HG03139 (cell line): Measurements from ENCODE around the gene MLPH.
"Not testable (repeated sequence)": the region's sequence is repeated elsewhere in the genome, so short reads cannot be mapped to it uniquely, and the experiment has no call there.

ENCODE experiments used
- ATAC-seq: cut with Tn5 transposase; IDR thresholded peaks from one replicate; pipeline ENCODE4 v1.9.1; 2021; ENCODE audit not compliant: unreplicated experiment

MLPH gene

DNA sequence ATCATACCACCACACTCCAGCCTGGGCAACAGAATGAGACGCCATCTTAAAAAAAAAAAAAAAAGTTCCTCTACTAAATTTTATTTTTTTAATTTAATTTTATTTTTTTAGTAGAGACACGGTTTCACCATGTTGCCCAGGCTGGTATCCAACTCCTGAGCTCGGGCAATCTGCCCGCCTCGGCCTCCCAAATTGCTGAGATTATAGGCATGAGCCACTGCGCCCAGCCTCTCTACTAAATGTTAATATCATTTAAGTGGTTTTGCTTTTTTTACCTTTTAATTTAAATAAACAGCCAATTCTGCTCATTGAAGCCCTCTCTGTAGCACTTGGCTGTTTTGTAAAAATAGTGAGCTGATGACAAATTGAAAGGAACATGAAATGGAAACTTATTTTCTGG is 94.3 kb downstream of the MLPH start:
- no peak for ATAC-seq

DNA sequence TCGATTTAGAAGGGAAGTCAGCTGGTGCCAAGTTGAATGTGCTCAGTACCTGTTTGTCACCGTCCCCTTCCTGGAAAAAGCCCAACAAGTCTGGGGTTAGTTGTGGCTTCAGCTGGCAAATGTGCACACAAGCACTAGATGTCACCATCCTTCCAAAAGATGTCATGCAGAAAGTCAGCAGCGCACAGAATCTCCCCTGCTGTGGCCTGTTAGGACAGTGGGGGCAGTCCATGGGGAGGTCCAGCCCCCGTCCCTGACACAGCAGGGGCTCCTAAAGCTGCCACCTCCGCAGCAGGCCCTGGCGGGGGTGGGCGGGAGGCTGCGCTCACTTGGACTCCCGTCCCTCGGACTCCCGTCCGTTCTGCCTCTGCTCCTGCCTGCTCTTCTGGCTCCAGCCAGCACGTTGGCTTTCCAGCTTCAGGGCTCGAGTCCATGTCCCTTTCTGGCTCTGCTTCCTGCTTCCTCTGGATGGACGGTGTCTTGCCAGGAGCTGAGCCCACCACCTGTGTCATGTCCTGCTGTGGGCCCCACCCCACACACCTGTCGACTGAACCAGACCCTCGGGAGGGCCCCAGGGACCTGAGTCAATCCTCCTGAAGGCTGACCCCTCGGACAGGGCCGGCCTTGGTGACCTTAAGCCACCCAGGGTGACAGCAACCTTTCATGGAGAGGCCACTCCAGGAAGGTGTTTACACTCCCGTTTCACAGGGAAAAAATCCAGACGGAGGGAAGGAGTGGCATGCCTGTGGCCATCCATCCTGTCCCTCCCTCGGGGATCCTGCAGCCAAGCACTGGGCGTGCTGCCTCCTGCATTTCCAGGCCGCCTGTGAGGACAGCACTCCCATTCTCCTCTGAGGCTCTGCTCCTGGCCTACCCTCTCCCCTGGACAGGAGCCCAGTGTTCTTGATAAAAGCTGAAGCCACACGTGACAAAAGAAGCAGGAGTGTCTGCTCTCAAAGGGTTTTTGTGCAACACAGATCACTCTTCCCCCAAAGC is 95.0 kb downstream of the MLPH start:
- no peak for ATAC-seq

DNA sequence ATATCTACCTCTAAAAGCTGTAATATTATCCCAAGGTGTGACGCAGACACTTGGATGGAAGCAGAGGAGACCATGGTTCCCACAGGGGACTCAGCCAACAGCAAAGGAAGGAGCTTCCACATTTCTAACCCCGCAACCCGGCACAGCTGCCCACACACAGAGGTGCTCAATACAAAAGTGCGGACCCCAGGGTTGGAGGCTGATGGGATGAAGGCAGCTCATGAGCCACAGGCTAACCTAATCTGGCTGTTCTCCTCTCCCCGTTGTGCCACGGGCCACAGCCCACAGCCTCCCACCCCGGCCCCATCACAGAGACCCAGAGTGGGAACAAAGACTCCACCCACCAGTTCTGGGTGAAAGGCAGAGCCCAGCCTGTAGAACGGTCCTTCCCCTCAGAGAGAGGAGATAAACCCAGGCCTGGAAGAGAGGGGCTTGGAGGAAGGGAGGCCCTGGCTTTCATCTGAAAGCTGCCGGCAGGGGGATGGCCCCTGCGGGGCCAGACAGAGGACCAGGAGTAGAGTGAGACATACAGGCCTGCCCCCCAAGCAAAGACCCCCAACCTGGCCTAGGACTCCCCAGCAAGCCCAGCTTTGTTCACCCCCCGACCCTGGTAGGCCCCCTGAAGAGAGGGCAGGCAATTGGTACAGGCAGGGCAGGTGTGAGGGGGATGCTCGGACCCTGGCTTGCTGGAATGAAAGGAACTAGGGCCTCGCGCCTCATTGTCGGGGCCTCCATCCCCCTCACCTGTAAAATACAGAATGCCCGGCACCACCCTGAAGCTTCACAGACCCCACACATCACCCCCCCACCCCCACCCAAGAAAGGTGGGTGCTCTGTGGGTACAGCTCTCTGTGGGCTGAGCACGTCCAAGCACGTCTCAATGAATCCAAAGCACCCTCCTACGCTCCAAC is 96.6 kb downstream of the MLPH start:
- ATAC-seq, result no peak

DNA sequence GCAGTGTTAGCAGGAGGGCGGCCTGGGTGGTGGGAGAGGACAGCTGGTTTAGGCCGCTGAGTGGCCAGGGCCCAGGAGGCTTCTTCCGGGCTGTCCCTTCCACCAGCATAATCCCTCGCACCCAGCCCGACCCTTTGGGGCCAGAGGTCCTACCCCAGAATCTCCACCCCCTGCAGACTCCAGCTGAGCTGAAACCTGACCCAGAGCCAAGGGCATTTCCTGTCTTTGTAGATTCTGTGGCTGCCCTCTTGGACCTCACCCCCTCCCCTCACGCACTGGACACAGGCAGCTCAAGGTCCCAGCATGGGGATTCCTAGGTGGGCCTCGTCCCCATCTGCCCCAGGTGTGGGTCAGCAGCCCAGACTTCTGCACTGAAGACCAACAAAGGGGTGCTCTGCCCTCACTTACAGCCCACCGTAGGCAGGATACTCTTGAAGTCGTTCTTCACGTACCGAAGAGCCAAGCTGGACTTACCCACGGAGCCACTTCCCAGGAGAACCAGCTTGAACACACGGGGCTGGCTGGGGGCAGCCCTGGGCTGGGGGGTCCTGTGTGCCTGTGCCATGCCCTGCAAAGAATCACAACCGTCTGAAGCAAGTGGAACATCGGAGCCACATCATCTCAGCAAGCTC is 98.7 kb downstream of the MLPH start:
- ATAC-seq, result no peak

DNA sequence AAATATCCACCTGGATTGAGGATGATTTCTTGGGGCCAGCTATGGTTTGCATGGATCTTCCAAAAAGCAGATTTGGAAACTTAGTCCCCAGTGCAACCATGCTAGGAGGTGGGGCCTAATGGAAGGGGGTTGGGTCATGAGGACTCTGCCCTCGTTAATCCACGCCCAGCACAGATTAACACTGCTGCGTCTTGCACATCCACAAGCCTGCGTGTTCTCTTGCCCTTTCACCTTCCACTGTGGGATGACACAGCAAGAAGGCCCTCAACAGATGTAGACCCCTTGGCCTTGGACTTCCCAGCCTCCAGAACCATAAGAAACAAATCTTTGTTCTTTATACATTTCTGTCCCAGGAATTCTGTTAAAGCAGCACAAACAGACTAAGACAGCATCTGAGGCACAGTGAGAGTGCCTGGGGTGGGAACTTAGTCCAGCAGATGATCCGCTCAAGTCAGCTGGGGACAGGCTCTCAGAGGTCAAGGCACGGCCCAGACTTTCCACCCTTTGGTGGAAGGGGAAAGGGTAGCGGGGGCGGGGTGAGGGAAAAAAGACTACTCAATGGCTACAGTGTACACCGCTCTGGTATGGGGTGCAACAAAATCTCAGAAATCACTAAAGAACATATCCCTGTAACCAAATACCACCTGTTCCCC is 101.1 kb downstream of the MLPH start:
- no peak for ATAC-seq

DNA sequence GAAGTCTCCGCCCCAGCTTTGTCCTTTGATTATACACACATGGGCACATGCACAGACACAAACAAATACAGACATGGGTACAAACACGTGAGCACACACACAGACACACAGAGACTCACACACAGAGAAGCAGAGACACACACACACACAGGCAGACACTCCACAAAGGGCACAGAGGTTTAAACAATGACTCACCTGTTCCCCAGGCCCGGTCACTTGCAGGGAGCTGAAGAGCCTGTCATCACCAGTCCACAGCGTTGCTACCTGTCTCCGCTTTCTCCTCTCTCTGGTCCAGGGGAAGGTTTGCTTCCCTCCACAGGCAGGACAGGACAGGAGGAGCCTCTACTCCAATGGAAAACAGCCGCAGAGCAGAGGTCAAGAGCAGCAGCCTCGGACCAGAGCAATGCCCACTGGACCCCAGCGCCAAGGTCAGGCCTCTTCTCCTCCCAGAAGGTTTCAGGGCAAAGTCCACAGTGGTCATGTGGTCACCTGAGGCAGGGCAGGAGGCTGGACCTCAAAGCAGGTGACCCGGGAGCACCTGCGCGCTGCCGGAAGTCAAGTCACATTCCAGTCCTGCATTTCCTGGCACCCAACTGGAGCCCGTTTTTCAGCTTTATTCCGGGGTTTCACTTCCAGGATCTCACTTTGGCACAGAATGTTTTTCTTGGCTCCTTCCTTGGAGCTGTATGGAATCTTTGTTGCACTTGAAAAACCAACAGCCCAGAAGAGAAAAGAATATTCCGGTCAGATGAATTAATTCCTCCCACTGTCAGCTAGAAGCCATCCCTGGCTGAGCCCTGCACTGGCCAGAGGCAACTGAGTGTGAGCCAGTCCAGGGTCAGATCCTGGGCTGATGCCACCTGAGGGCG is 103.5 kb downstream of the MLPH start, which contains the start of gene RAB17:
Gene RAB17 (minus strand): TSS at position 463 of the 869 bp plus-strand sequence. CDS start 4,580 bp downstream, outside the sequence.
- no peak for ATAC-seq

DNA sequence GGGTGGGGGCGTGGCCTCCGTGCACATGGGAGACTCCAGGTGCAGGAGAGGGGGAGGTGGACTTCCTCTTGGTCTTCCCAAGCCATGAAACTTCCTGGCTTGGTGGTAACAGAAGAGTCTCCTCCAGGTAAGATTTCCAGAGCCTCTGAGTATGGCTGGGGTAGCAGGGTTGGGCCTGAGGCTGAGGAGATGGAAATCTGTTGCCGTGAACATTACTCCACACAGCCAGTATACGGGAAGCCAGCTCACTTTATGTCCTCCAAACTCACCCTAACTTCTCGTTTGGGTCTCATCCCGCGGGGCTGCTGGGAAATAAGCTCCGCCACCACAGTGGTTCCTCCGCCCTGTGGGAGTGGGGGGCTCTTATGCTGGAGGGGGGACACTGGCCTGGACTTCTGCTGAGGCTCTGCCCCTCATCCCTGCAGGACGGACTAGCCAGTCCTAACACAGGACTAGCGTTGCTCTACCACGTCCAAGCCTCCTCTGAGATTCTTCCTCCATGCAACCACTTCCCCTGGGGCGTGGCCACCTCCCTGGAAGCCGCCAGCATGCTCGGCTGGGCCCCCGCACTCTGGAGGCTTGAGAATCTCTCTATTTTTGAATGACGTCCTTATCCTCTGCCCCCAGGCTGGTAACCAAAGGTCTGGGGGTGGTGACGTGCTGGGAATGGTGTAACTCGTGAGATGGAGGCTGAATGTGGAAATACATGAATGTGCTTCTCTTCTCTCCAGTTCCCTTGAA is 104.3 kb downstream of the MLPH start:
- ATAC-seq, result no peak

DNA sequence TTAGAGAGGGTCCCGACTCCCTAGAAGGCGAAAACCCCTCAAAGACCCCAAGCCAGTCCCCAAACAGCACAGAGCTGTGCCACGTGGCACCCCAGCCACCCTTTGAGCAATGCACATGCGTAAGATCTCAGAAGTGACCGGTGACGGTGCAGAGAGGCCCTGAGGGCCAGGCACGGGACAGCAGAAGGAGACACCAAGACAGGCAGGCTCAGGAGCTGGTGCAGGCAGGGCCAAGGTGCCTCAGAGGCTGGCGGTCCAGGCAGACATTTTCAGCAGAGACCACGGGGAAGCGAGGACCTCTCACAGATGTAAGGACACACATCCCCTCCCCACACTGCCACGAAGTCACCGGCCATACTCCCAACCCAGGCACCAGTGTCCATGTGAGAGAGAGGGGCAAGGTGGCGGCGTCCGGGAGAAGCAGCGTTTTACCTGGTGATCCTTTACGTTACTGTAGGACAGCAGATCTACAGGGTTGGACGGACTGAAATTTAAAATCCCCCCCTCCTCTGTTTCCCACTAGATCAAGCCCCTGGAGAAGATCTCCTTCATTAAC is 105.5 kb downstream of the MLPH start:
- no peak for ATAC-seq

DNA sequence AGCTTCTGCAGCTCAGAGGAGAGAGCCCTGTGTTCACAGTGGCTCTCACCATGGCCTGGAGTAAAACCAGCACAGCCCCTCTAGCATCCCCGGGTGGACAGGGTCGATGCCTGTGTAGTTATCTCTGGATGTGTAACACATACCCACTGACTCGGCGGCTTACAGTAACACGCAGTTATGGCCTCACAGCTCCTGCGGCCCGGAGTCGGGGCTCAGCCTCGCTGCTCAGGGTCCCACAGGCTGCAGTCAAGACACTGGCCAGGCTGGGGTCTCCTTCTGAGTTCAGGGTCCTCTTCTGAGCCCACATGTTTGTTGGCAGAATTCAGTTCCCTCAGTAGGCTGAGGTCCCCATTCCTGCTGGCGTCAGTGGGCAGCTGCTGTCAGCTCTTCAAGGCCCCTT is 106.0 kb downstream of the MLPH start:
- no peak for ATAC-seq

DNA sequence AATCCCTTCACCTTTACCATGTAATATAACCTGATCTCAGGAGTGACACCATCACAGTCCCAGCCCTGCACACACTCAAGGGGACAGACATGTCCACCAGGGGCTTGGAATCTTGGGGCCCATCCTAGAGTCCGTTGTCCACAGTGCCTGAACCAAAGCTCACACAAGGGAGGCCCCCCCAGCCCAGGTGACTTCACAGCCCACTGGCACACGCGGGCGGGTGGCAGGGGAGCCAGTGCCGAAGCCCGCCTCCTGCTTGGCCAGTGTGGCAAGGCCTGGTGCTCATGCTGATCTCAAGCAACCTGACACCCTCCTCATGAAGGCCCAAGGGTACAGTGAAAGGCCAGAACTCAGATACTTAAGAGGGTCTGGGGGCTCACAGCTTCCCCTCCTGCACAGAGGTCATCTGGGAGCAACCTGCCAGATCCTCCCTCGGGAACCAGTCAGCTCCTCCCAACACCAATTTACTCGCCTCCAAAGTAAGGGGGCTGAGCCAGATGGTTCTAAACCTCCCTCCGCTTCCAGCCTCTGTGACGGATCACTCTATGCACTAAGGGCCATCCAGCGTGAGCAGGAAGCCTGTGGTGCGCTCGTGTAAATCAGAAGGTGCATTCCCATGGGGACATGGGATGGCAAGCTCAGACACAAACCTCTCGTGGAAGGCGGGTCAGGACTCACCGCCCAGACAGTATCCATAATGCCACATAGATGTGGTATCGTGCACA is 106.7 kb downstream of the MLPH start:
- ATAC-seq, result no peak

DNA sequence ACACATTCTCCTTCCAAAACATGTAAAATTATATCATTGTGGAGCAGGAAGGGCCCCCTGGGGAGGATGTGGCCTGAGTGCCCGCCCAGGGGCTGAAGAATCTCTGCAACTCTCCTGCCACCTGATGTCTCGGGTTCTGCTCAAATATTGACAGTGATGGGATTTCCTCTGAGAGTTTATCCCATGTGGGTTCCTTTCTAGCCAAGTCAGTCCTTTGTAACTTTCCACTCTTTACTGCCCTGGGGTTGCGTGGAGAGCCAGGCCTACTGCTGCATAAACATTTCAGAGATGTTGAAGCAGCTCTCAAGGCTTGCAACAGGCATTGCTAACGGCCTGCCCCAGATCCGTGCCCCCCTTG is 107.4 kb downstream of the MLPH start:
- ATAC-seq, result no peak

DNA sequence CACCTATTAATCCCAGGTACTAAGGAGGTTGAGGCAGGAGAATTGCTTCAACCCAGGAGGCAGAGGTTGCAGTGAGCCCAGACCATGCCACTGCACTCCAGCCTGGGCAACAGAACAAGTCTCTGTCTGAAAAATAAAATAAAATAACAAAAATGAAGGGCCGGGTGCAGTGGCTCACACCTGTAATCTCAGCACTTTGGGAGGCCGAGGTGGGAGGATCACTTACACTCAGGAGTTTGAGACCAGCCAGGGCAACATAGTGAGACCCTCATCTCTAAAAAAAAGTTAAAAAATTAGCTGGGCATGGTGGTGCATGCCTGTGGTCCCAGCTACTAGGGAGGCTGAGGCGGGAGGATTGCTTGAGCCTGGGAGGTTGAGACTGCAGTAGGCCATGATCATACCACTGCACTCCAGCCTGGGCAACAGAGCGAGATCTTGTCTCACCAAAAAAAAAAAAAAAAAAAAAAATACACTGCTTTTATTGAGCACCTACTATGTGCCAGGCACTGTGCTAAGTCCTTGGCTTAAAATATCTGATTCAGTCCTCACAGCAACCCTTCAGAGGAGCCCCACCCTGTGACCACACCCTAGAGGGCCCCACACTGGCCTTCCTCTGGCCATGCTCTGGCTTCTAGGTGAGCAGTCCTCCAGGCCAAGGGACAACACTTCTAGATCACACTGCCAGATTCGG is 108.9 kb downstream of the MLPH start:
- not testable (repeated sequence) for ATAC-seq

DNA sequence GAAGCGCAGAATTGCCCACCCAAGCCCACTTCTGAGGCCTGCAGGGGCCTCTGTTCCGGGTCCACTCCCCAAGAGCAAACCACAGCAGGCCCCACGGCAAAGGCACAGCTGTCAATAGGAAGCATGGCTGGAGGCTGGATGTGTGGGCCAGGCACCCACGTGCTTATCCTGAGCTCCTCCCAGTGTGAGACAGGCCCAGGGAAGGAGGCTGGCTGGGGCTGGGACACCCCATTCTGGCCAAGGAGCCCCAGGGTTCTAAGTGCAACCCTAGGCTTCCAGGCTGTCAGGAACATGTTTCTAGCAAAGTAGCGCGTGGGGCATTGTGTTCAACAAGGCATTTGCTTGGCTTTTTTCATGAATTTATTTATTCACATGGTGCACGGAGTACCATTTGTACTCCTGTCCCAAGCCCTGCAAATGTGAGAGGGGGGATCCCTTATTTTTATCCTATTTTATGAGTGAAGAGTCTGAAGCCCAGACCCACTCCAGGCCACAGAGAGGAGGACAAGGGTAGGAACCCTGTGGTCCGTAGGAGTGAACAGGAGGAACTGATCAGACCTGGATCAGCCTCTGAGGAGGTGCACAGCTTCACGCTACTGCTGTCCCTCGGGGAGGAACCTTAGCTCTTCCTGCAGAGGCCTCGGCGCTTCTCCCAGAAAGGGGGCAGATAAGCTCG is 109.6 kb downstream of the MLPH start:
- no peak for ATAC-seq

DNA sequence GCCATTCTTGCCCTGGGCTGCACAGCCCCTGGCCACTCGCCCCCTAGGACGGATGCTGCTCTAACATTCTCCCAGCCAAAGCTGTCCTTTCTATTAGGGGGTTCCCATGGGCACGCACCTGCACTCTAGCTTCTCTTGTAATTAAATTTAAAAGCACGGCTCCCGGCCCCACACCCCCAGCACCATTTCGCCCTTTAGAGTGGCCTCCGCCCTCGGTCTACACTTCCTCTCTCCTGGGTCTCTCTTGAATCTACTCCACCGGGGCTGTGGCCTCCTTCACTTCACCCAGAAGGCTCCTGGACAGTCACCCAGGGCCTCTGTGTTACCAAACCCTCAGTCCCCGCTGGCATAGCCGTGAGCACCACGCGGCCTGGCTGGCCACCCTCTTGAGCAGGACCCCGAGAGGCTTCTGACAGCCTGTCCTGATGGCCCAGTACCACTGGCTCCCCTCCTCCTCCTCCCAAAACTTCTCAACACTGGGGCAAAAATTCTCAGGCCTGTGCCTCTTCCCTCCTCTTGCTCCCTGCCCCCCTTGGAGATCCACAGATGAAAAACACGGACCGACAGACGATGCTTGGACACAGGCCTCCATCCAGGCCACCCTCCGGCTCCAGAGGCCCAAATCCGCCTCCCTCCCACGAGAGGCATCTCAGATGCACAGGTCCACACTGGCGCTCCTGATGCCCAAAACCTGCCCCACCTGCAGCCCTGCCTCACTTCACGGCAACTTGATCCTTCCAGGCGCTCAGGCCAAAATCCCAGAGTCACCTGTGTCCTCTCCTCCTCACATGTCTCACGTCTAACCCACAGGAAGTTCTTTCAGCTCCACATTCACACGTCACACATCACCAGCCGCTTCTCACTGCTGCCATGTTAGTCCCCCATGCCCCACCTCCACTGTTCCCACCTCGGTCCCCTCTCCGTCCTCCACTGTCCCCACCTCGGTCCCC is 110.4 kb downstream of the MLPH start:
- no peak for ATAC-seq

DNA sequence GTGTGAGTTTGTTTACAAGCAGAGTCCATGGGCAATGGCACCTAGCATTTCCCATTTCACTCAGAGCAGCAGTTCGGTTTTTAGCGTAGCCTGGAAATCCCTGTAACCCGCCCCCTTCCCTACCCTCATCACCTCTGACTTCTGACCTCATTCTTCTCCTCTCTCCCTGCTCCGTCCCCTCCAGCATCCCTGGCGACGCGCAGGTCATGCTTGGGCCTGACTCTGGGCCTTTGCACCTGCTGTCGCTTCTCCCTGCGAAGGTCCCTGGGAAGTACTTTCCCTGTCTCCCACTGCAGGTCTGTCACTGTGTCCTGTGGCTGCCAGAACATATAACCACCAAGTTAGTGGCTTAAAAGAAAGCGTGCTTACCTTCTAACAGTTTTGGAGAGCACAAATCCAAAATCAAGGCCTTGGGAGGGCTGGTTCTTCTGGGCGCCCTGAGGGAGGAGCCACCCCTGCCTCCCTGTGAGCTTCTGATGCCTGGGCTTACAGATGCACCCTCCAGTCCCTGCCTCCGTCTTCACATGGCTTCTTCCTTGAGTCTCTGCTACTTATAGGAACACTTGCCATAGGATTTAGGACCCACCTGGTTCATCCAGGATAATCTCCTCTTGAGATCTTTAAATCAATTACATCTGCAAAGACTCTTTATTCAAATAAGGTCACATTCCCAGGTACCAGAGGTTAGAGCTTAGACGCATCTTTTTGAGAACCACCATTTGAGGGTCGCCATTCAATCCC is 111.6 kb downstream of the MLPH start:
- ATAC-seq, result no peak
